A673 (cell line): Measurements from ENCODE around the gene LRRC10B.

Experiments
- CTCF ChIP-seq: fragments of 300-800, 200-600 bp; sonication (generic); conservative IDR thresholded peaks from 2 replicates; pipeline ENCODE4 v1.5.1; 2017; ENCODE audit warnings: low read depth, mild to moderate bottlenecking, antibody characterized with exemption, low read length, moderate library complexity, mixed read lengths
- EZH2 ChIP-seq: fragments of 200-600 bp; sonication (generic); IDR thresholded peaks from 2 replicates; pipeline ENCODE4 v1.6.1; 2017; ENCODE audit warnings: borderline replicate concordance, low read depth, mild to moderate bottlenecking, mixed read lengths, antibody characterized with exemption, low read length; ENCODE audit not compliant: poor library complexity, severe bottlenecking

GRCh38 chr11:61534933-61535839, 26.6 kb downstream of the LRRC10B start:
- TF ChIP-seq CTCF: no peak
- TF ChIP-seq EZH2: no peak
